ENCODE measurements around the gene ZDHHC18.
"Not testable (repeated sequence)": the region's sequence is repeated elsewhere in the genome, so short reads cannot be mapped to it uniquely, and the experiment has no call there.

The ZDHHC18 gene

GRCh38 chr1:26833432-26834405, 7.2 kb downstream of the ZDHHC18 start:
- peak overlapping the region; percentile 98 for H3K27ac Mint-ChIP-seq
- no peaks in the 10 kb centered on the region for H3K9me3 Mint-ChIP-seq
- H3K27me3 Mint-ChIP-seq = no peaks in the 10 kb centered on the region
- peak overlapping the region; percentile 70 for H3K4me3 Mint-ChIP-seq
- peaks cover 71% of the 10 kb centered on the region for H3K4me1 Mint-ChIP-seq (ENCODE audit: low read depth)
- peak; percentile 82 for DNase-seq
- H3K36me3 Mint-ChIP-seq (ENCODE audit: low read depth) = peaks cover 91% of the 10 kb centered on the region

- peak overlapping the region; percentile 71 for H3K27ac Mint-ChIP-seq
- not testable (repeated sequence) for H3K9me3 Mint-ChIP-seq
Measured at GRCh38 chr1:26837665-26838064, 11.2 kb downstream of the ZDHHC18 start.

GRCh38 chr1:26838474-26839338, 12.2 kb downstream of the ZDHHC18 start:
- H3K27me3 Mint-ChIP-seq = no peaks in the 10 kb centered on the region
- peak; percentile 66 for DNase-seq
- peak overlapping the region; percentile 92 for H3K27ac Mint-ChIP-seq
- H3K4me3 Mint-ChIP-seq = peak overlapping the region; percentile 12
- H3K9me3 Mint-ChIP-seq = no peaks in the 10 kb centered on the region
- peaks cover 43% of the 10 kb centered on the region for H3K4me1 Mint-ChIP-seq (ENCODE audit: low read depth)
- peaks cover 86% of the 10 kb centered on the region for H3K36me3 Mint-ChIP-seq (ENCODE audit: low read depth)

More at GRCh38 chr1:26837665-26838064, 11.2 kb downstream of the ZDHHC18 start:
- Mint-ChIP-seq H3K36me3 (ENCODE audit: low read depth) (peaks cover 88% of the 10 kb centered on the region), H3K4me1 (ENCODE audit: low read depth) (peaks cover 52% of the 10 kb centered on the region)
- H3K4me3 Mint-ChIP-seq, DNase-seq, H3K27me3 Mint-ChIP-seq: not testable (repeated sequence)

- Mint-ChIP-seq H3K27ac (peak overlapping the region; percentile 92), H3K4me3 (no peak overlapping the region), H3K4me1 (ENCODE audit: low read depth) (peaks cover 41% of the 10 kb centered on the region), H3K36me3 (ENCODE audit: low read depth) (peaks cover 86% of the 10 kb centered on the region), H3K27me3 (no peaks in the 10 kb centered on the region), H3K9me3 (no peaks in the 10 kb centered on the region)
- DNase-seq = no peak
Measured at GRCh38 chr1:26839339-26839722, 12.8 kb downstream of the ZDHHC18 start.

- Mint-ChIP-seq H3K36me3 (ENCODE audit: low read depth) (peaks cover 86% of the 10 kb centered on the region), H3K4me3 (no peak overlapping the region), H3K9me3 (no peaks in the 10 kb centered on the region), H3K4me1 (ENCODE audit: low read depth) (peaks cover 41% of the 10 kb centered on the region), H3K27ac (peak overlapping the region; percentile 92), H3K27me3 (no peaks in the 10 kb centered on the region)
- DNase-seq = no peak
Measured at GRCh38 chr1:26839779-26840178, 13.3 kb downstream of the ZDHHC18 start.

GRCh38 chr1:26844424-26845196, 18.1 kb downstream of the ZDHHC18 start:
- H3K27ac Mint-ChIP-seq = no peak overlapping the region

GRCh38 chr1:26847826-26848225, 21.3 kb downstream of the ZDHHC18 start:
- H3K36me3 Mint-ChIP-seq (ENCODE audit: low read depth) = peaks cover 89% of the 10 kb centered on the region
- not testable (repeated sequence) for H3K4me3 Mint-ChIP-seq, DNase-seq, H3K27me3 Mint-ChIP-seq, H3K9me3 Mint-ChIP-seq
- H3K27ac Mint-ChIP-seq = peak overlapping the region; percentile 70
- H3K4me1 Mint-ChIP-seq (ENCODE audit: low read depth) = peaks cover 12% of the 10 kb centered on the region

More at GRCh38 chr1:26844424-26845196, 18.1 kb downstream of the ZDHHC18 start:
- H3K9me3 Mint-ChIP-seq = no peaks in the 10 kb centered on the region
- no peak overlapping the region for H3K4me3 Mint-ChIP-seq
- no peaks in the 10 kb centered on the region for H3K27me3 Mint-ChIP-seq
- peaks cover 85% of the 10 kb centered on the region for H3K36me3 Mint-ChIP-seq (ENCODE audit: low read depth)
- no peak for DNase-seq
- H3K4me1 Mint-ChIP-seq (ENCODE audit: low read depth) = peaks cover 21% of the 10 kb centered on the region

GRCh38 chr1:26848499-26848898, 22.0 kb downstream of the ZDHHC18 start:
- H3K27ac Mint-ChIP-seq = peak overlapping the region; percentile 61
- no peaks in the 10 kb centered on the region for H3K27me3 Mint-ChIP-seq
- peaks cover 12% of the 10 kb centered on the region for H3K4me1 Mint-ChIP-seq (ENCODE audit: low read depth)
- no peak overlapping the region for H3K4me3 Mint-ChIP-seq
- H3K36me3 Mint-ChIP-seq (ENCODE audit: low read depth) = peaks cover 92% of the 10 kb centered on the region
- no peak for DNase-seq
- no peaks in the 10 kb centered on the region for H3K9me3 Mint-ChIP-seq

GRCh38 chr1:26848941-26849774, 22.7 kb downstream of the ZDHHC18 start:
- H3K36me3 Mint-ChIP-seq (ENCODE audit: low read depth) = peaks cover 92% of the 10 kb centered on the region
- H3K27ac Mint-ChIP-seq = peak overlapping the region; percentile 57
- no peak for DNase-seq
- no peaks in the 10 kb centered on the region for H3K9me3 Mint-ChIP-seq
- peaks cover 9% of the 10 kb centered on the region for H3K4me1 Mint-ChIP-seq (ENCODE audit: low read depth)
- H3K27me3 Mint-ChIP-seq = no peaks in the 10 kb centered on the region
- no peak overlapping the region for H3K4me3 Mint-ChIP-seq

- Mint-ChIP-seq H3K27me3 (no peaks in the 10 kb centered on the region), H3K4me1 (ENCODE audit: low read depth) (no peaks in the 10 kb centered on the region), H3K9me3 (no peaks in the 10 kb centered on the region), H3K36me3 (ENCODE audit: low read depth) (peaks cover 99% of the 10 kb centered on the region), H3K4me3 (no peak overlapping the region), H3K27ac (no peak overlapping the region)
- DNase-seq = no peak
Measured at GRCh38 chr1:26851106-26851684, 24.7 kb downstream of the ZDHHC18 start.

- Mint-ChIP-seq H3K27ac (no peak overlapping the region), H3K4me1 (ENCODE audit: low read depth) (no peaks in the 10 kb centered on the region), H3K27me3 (no peaks in the 10 kb centered on the region), H3K36me3 (ENCODE audit: low read depth) (peaks cover 100% of the 10 kb centered on the region), H3K4me3 (no peak overlapping the region), H3K9me3 (no peaks in the 10 kb centered on the region)
- DNase-seq = no peak
Measured at GRCh38 chr1:26852701-26853100, 26.2 kb downstream of the ZDHHC18 start.

GRCh38 chr1:26853156-26853555, 26.7 kb downstream of the ZDHHC18 start:
- Mint-ChIP-seq H3K27me3 (no peaks in the 10 kb centered on the region), H3K36me3 (ENCODE audit: low read depth) (peaks cover 98% of the 10 kb centered on the region), H3K27ac (no peak overlapping the region), H3K9me3 (no peaks in the 10 kb centered on the region), H3K4me1 (ENCODE audit: low read depth) (no peaks in the 10 kb centered on the region), H3K4me3 (no peak overlapping the region)
- peak; percentile 82 for DNase-seq

GRCh38 chr1:26853600-26853999, 27.1 kb downstream of the ZDHHC18 start:
- Mint-ChIP-seq H3K4me1 (ENCODE audit: low read depth) (no peaks in the 10 kb centered on the region), H3K27ac (no peak overlapping the region), H3K4me3 (no peak overlapping the region), H3K9me3 (no peaks in the 10 kb centered on the region), H3K27me3 (no peaks in the 10 kb centered on the region), H3K36me3 (ENCODE audit: low read depth) (peaks cover 94% of the 10 kb centered on the region)
- DNase-seq = no peak

Measured in activated T-cell treated with anti-CD3 and anti-CD28 coated beads, Interleukin-2, amount 50 U/mL, for 24 hours (primary cell).